Measurements from ENCODE around the gene BBX. TPM values are rescaled to one million over a fixed set of nuclear protein-coding genes. Genes with fewer than 3 reads are reported as not detected.

Gene BBX
- total RNA-seq, 1 donor from 2014 or later: 93.6 TPM

DNA sequence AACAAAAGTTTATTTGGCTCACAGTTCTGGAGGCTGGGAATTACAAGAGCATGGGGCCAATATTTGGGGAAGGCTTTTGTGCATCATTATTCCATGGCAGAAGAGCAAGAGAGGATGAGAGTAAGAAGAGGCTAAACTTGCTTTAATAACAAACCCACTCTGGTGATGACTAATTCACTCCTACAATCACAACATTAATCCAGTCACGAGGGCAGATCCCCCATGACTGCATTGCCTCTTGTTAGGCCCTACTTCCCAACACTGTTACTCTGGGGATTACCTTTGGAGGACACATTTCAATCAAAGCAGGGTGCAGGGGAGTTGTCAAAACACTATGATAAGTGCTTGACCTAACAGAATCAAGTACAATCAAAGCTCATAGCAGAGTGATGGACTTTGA is 181.7 kb downstream of the BBX start:
- DNase-seq (ENCODE audit: low spot score) (no peak), ATAC-seq (peak; percentile 39)
- intact Hi-C loops (cut with DNase I): no loop called here

DNA sequence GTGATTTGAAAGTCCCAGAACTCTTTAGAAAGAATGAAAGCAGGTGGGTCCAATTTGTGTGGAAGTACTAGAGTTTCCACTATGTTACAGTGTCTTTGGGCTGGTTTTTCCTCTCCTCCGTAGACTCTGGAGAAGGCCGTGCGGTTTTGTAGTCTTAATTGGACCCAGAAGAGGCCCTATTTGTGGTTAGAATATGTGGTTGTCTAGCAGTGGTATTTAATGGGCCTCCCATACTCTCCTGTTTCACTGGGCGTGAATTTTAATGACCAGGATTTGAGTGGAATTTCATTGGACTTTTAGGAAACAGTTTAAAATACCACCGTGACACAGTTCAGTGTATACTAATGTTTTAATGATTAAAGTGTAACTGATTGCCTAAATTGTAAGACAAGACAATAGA is 182.3 kb downstream of the BBX start:
- DNase-seq (ENCODE audit: low spot score): no peak
- ATAC-seq: peak; percentile 38
- intact Hi-C loops (cut with DNase I): no loop called here

DNA sequence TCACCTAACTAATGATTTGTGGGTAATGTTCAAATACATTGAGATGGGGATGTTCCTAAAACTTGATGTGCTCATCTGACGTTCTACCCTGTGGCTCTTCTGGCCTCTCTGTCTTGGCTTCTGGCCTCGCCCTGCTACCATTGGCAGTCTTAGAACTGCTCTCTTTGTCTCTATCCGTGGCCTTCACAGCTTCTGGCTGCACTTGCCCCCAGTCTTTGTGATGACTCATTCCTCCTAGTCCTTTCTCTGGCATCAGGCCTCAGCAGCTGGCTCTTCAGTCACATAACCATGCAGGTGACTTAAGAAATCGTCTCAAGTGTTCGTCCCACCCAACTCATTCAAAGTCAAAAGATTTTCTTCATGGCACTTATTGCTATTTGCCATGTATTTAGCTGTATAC is 188.1 kb downstream of the BBX start:
- ATAC-seq: peak; percentile 88
- intact Hi-C loops (cut with DNase I): no loop called here
- DNase-seq (ENCODE audit: low spot score): peak; percentile 57

DNA sequence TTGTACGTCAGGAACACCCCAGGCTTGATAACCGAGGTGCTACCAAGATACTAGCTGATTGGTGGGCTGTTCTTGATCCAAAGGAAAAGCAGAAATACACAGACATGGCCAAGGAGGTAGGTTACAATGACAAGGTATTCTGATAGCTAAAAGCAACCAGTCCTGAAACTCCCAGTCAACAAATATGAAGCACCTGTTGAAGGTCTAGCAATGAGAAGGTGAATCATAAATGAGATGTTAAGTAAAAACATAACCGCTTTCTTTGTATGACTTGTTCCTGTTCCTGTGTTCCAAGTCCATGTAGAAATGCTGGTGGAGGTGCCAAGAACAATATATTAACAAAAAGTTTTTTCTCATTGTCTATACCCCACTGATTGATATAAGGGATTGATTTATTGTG is 194.0 kb downstream of the BBX start:
- no peak for DNase-seq (ENCODE audit: low spot score)
- no peak for ATAC-seq
- intact Hi-C loops (cut with DNase I): no loop called here

DNA sequence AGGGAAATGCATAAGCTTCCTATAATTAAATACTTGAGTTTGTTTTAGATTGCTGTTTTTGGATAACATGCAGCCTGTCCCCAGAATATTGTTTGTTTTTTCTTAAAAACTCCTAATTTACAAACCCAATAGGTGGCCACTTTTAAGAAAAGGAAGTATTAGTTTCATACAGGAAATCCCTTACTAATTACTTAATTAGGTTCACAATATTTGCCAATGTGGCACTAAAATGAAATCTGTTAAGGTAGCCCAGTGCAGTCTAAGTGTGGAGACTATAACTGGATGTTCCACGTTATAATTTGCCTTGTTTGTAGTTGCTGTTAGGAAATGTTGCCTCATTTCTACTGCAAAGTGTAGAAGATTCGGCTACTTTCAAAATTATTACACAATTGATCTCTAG is 195.8 kb downstream of the BBX start:
- ATAC-seq (no peak), DNase-seq (ENCODE audit: low spot score) (no peak)
- intact Hi-C loops (cut with DNase I): no loop called here

DNA sequence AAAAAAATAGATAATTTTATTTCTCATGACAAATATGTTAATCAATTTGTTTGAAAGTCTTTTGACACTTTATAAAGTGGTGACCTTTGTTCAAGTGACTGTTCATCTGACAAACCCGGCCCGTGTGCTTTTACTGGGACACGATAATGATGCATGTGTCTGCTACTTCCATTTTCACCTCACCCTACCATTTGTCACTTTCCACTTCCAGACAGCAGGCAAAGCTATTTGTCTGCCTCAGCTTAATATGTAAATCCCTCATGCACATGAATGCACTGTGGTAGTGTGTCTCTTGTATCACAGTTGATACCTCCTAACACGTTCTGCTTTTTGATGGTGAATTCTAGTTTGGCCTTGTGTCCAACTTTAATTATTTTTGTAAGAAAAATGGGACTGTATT is 204.3 kb downstream of the BBX start:
- intact Hi-C loops (cut with DNase I): no loop called here
- ATAC-seq (no peak), DNase-seq (ENCODE audit: low spot score) (no peak)

DNA sequence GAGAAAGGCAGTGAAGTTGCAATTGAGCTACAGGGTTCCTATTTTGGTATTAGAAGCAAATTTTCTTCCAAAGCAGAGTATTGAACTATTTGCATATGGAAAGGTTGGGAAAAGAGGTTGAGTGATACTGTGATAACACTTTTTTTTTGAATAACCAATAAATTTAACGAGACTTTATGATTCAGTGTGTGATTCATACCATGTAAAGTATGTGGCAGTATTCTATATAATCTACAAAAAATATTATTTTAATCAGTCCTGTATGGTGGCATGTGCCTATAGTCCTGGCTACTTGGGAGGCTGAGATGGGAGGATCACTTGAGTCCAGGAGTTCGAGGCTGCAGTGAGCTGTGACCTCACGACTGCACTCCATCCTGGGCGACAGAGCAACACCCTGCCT is 206.9 kb downstream of the BBX start:
- intact Hi-C loops (cut with DNase I): no loop called here
- DNase-seq (ENCODE audit: low spot score) (no peak), ATAC-seq (no peak)

DNA sequence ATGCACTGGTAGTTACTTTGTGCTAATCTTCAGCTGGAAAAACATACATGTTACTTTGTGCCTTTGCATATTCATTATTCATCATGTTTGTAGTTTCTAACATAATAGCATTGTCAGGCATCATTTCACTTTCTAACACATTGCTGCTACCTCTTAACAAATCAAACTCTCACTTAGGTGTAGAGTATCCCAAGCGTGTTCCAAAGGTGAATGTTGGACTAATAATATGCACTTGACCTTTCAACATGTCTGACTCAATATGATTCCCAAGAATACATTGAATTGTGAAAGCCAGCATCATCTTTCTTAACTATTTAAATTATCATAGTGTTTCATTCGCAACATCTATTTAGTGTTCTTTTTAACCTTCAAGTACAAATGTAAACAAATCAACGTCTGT is 211.6 kb downstream of the BBX start:
- intact Hi-C loops (cut with DNase I): no loop called here
- ATAC-seq (no peak), DNase-seq (ENCODE audit: low spot score) (no peak)

DNA sequence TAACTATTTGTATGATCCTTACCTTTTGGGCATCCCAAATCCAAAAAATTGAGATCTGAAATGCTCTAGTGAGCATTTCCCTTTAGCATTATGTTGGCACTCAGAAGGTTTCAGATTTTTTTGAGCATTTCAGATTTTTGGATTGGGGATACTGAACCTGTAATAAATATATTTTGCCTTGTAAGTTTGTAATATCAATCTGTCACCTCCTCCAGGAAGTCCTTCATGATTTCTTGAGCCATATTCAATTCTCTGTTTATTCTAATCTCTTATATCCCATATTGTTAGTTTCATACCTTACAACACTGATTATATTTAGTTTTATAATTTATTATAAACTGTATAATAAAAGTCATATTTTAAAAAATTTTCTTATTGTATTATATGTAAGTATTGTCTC is 215.2 kb downstream of the BBX start:
- DNase-seq (ENCODE audit: low spot score): no peak
- intact Hi-C loops (cut with DNase I): no loop called here

DNA sequence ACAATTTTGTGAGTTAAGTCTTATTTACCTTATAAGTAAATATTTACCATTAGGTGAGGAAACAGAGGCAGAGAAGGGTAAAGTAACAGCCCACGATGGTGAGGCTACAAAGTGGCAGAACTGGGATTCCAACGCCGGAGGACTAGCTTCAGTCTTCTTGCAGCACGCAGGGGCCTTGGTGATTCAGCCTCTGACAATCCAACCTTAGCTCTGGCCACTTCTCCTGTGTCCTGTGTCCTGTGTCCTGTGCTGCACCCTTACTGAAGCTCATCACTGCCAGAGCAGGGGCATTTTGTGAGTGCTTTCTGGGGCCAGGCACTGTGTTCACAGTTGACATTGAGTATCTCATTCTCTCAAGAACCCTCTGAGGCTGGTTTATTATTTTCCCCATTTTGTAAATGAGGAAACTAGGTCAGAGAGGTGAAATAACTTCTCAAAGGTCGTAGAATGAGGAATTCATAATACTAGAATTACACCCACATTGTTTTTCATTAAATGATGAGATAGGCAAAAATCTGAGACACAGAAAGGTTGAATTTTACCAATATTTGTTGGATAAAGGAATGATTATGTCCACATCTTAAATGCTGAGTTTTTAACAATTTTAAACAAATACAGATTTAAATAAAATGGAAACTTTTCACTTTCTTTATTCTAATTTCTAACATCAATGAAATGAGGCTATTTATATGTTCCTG is 215.9 kb downstream of the BBX start:
- intact Hi-C loops (cut with DNase I): no loop called here
- ATAC-seq (no peak), DNase-seq (ENCODE audit: low spot score) (no peak)

More for the DNA sequence above, 215.2 kb downstream of the BBX start:
- no peak for ATAC-seq

DNA sequence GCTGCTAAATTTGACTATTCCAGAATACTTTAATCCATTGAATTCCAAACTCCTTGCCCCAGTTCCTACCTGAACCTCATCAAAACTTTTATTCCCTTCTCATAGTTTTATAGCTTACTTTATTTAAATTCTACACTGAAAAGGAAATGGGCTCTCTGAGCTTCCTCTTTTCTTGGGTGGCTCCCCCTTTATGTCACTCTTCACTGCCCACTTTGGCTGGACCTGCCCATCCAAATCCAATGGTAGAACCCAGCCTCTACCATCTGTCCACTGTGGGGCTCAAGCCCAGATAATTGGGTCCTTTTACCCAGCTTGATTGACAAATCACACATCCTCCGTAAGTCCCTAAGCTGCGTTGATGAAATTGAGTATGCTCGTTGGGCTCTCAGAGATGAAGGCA is 216.5 kb downstream of the BBX start:
- no peak for DNase-seq (ENCODE audit: low spot score)
- no peak for ATAC-seq
- intact Hi-C loops (cut with DNase I): no loop called here

DNA sequence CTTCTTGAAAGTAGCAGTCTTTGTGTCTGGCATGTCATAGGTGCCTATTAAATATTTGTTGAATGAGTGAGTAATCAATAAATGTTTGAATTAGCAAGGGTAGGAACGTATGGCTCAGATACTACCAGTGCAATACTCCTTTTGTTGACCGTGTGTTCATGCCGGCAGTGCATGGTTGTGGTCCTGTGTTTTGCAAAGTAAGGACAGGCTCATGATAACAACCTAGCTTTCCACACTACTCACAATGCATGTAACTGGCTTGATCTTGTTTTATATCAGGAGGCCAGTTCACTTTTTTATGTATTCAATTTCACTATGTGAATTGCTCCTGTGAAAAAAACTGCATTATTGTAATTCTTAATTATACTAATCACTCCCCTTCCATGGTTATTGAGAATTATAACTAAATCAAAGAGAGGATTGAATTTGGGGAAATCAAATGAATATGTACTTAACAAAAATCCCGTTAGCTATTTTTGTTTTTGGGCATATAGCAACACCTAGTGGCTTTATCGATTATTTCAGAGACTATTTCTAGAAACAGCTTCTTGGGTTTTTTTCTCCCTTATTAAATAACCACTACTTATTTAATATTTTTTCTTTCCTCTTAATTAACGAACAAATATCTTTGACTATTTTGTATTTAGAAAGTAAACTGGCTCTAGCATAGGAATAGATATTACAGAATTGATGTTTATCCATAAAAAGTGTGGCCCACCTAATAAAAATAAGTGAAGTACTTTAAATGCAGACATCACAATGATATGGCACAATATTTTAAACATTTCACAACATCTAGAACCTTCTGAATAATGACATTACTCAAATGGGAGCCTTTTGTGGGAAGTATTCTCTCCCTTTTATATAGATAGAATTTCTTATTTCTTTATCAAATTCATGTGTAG is 218.5 kb downstream of the BBX start:
- intact Hi-C loops (cut with DNase I): loop anchor here (10.0 kb wide), 1 partner anchor 66 kb away; no protein-coding TSS in a partner anchor
- DNase-seq (ENCODE audit: low spot score) (no peak), ATAC-seq (peak; percentile 52)

DNA sequence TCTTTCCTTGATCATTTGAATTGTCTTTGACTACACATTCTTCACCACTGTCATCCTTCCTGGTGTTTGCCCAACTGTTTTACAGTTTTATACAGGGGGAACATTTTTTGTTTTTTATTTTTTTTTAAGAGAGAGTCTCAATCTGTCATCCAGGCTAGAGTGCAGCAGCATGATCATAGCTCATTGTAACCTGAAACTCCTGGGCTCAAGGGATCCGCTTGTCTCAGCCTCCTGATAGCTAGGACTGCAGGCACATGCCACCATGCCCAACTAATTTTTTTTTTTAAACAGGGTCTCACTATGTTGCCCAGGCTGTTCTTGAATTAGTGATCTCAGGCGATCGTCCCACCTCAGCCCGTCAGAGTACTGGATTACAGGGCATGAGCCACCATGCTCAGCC is 222.6 kb downstream of the BBX start:
- DNase-seq (ENCODE audit: low spot score) (no peak), ATAC-seq (no peak)
- intact Hi-C loops (cut with DNase I): loop anchor here (10.0 kb wide), 1 partner anchor 71 kb away; no protein-coding TSS in a partner anchor

DNA sequence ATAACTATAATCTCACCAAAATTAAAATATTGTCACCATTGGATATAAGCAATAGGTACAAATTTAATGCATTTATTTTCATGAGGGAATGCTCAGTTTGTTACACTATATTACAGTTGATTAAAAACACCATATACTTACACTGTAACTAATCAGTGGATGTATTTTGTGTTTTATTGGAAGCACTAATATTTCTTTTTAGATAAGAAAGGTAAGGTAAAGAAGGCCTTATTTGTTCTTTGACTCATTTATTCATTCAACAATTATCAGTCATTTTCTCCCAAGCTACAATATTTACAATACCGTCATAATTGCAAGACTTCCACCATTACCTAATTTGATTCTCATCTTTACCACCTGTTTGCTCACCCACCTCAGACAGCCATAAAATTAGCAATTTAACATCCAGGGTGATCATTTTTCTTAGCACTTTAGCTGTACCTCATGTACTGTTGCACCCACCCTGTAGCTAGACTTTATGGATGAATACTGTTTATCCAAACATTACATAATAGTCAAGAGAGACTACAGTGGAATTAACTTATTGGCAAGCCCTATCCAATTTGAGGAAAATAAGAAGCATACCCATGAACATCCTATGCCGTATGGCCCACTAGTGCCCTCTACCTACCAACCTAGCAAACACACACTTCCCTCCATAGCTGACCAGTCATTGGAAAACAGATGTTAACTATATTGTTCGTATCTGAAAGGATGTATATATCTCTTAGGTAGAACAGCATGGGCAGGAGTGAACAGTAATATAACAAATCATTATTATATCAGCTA is 229.6 kb downstream of the BBX start:
- no peak for ATAC-seq
- DNase-seq (ENCODE audit: low spot score): no peak
- intact Hi-C loops (cut with DNase I): no loop called here

DNA sequence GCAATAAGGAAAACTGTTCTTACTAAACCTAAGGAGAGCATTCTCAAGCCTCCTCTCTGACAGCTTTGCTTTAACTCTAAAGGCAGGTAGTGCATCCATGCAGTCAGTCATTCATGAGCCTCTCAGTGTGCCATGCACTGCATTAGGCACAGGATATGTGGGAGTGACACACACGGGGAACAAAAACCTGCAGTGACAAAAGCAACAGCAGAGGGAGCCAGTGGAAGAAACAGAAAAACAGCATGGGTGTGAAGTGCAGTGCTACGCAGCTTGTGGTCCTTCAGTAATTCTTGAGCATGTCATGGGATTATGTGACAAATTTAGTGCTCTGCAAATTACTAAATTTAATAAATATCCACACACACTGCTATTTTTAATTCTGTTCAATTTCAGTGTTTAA is 230.7 kb downstream of the BBX start:
- intact Hi-C loops (cut with DNase I): no loop called here
- ATAC-seq (peak; percentile 76), DNase-seq (ENCODE audit: low spot score) (peak; percentile 59)

DNA sequence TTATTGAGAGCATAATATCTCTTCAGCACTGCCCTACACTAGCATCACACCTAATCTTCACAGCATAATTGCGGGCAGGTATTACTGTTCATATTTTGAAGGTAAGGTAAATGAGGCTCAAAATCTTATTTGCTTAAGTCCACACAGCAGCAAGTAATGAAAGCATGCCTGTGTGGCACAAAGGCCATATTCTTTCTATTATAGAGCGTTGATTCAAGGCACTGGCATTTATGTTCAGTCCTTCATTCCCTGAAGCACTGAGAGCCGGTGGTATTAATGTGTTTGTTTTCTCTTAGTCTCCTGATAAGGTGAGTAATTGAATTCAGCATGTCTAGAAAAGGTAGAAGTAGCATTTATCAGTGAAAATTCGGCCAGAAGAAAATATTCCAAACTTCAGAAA is 231.2 kb downstream of the BBX start:
- ATAC-seq (no peak), DNase-seq (ENCODE audit: low spot score) (no peak)
- intact Hi-C loops (cut with DNase I): no loop called here

DNA sequence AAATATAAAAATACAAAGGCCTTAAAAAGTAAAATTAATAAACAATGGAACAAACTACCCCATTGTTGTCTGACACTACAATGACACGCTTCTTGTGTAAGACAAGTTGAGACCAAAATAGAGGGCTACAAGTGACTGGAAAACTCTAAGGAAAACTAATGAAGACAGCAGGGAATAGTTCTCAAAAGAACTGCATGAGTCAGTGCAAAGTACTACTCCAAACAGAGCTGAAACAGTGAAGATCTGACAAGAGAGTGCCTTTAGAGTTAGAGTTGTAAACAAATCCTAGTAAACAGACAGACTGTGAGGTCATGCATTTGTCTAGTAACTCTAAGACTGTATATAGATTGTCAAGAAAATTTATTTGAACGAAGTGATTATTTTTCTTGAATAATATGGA is 233.9 kb downstream of the BBX start:
- intact Hi-C loops (cut with DNase I): no loop called here
- ATAC-seq (no peak), DNase-seq (ENCODE audit: low spot score) (no peak)

DNA sequence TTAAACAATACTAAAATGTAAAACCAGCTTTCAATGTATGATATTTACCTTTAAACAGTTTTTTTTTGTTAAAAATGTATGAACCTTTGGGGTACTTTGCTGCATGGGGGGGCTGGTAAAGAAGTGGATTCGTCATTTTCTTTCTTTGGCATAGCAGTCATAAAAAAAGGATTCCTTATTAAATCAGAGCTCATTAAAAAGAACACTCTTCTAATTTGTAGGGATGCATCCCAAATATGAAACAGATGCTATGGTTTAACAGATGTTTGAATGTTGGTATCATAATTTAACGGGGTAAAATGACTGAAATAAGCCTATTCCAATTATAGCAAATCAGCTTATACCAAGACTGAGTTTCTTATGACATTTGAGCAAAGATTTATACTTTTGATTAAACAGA is 234.4 kb downstream of the BBX start:
- DNase-seq (ENCODE audit: low spot score) (no peak), ATAC-seq (no peak)
- intact Hi-C loops (cut with DNase I): no loop called here

DNA sequence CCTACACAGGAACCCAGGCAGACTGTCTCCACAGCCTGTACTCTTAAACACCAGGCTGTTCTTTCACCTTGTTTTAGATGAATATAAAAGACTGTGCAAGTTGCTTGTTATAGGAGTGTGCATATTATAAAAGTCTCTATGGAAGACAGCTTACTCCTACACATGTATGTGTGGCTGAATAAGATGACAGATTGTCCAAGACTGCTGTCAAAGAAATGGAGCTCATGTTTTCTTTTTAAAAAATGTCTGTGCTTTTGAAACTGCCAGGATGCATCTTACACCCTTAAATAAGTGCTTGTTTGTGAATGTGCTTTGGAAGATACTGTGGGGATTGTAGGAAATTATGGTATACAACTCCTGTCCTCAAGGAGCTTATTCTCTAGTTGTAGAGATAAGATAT is 237.4 kb downstream of the BBX start:
- DNase-seq (ENCODE audit: low spot score): no peak
- no peak for ATAC-seq
- intact Hi-C loops (cut with DNase I): no loop called here

DNA sequence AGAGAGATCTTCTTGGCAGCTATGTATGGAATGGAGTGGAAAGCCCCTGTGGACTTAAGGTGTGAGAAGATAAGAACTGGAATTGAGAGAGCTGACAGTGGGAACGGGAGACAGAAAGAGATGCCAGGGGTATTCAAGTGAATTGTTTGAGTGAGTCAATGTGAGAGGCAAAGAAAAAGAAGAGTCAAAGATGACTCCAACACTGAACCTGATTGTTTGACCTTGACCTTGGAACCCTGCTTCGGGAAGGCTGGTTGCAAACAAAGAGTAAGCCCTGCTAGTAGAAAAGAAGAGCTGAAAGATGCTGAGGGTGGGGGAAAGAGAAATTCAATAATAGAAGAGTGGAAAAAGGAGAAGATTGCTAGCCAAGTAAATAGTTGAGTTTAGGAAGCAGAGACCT is 238.6 kb downstream of the BBX start:
- intact Hi-C loops (cut with DNase I): no loop called here
- ATAC-seq (no peak), DNase-seq (ENCODE audit: low spot score) (no peak)

Measured in sciatic nerve (tissue), 2 donors.